ENCODE data around the gene KANK4. TPM values are rescaled to one million over a fixed set of nuclear protein-coding genes. Genes with fewer than 3 reads are reported as not detected.

The KANK4 gene
- polyA plus RNA-seq, 3 donors, result not detected

DNA sequence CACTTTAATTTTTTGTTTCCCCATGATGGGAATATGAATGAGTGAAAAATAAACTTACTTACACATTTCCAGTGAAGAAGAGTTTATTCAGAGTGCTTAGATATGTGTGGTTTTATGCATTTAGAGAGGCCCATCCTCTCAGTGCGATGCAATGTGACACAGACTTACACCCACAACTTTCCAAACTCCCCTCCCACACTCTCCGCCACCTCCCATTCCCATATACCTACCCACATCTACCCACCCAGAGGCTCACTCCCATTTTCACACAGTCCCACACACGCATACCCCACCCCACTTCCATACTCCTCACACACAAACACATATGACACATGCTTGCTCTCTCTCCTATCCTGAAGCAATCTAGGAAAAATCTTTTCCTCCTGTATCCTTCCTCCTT is 21.9 kb upstream of the KANK4 start:
- H3K4me3 Mint-ChIP-seq, result no peak overlapping the region
- Histone ChIP-seq H3K27me3 (ENCODE audit: control insufficient read depth in 2 of 2, insufficient read depth in 2 of 2, low read length in 2 of 2) (no peaks in the 10 kb centered on the region), H3K4me1 (ENCODE audit: control insufficient read depth in 1 of 2, insufficient read depth in 2 of 2, low read length in 2 of 2) (no peaks in the 10 kb centered on the region), H3K9ac (ENCODE audit: insufficient read depth, low read length, poor library complexity, severe bottlenecking) (no peak overlapping the region), H3K27ac (ENCODE audit: low read depth in 1 of 2, low read length in 2 of 2) (no peak overlapping the region), H3K4me3 (replicated peaks in 1 of 3; ENCODE audit: low read depth in 2 of 3, low read length in 3 of 3) (no peak overlapping the region), H3K4me2 (replicated peaks; ENCODE audit: extremely low read depth, low read length, poor library complexity, severe bottlenecking) (no peak overlapping the region), H3K36me3 (replicated peaks in 1 of 2; ENCODE audit: control insufficient read depth in 1 of 2, insufficient read depth in 2 of 2, low read length in 2 of 2) (no peaks in the 10 kb centered on the region), H4K20me1 (ENCODE audit: insufficient read depth, low read length) (no peaks in the 10 kb centered on the region), H3K79me2 (ENCODE audit: insufficient read depth, low read length) (no peaks in the 10 kb centered on the region), H2AFZ (ENCODE audit: insufficient read depth, low read depth, low read length, poor library complexity, severe bottlenecking) (no peak overlapping the region), H3K9me3 (replicated peaks in 1 of 2; ENCODE audit: control insufficient read depth in 1 of 2, insufficient read depth in 1 of 2, low read length in 2 of 2) (no peaks in the 10 kb centered on the region)
- H3K4me1 Mint-ChIP-seq, result no peaks in the 10 kb centered on the region
- TF ChIP-seq, protein P1, sequence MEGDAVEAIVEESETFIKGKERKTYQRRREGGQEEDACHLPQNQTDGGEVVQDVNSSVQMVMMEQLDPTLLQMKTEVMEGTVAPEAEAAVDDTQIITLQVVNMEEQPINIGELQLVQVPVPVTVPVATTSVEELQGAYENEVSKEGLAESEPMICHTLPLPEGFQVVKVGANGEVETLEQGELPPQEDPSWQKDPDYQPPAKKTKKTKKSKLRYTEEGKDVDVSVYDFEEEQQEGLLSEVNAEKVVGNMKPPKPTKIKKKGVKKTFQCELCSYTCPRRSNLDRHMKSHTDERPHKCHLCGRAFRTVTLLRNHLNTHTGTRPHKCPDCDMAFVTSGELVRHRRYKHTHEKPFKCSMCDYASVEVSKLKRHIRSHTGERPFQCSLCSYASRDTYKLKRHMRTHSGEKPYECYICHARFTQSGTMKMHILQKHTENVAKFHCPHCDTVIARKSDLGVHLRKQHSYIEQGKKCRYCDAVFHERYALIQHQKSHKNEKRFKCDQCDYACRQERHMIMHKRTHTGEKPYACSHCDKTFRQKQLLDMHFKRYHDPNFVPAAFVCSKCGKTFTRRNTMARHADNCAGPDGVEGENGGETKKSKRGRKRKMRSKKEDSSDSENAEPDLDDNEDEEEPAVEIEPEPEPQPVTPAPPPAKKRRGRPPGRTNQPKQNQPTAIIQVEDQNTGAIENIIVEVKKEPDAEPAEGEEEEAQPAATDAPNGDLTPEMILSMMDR (IDR thresholded peaks at IDR 0.05), result no peak
- no peak for DNase-seq
- 90% methylated on average over 2 of the region's 3 CpGs for WGBS (ENCODE audit: insufficient coverage)
- H3K36me3 Mint-ChIP-seq, result no peaks in the 10 kb centered on the region
- H3K27me3 Mint-ChIP-seq (ENCODE audit: low read depth in 3 of 3), result peaks cover 0 to 8% (median 4%) of the 10 kb centered on the region in 3 donors
- intact Hi-C loops (cut with micrococcal nuclease), result no loop called here
- H3K9me3 Mint-ChIP-seq, result peaks cover 0 to 2% (median 0%) of the 10 kb centered on the region in 7 donors
- H3K27ac Mint-ChIP-seq, result no peak overlapping the region

DNA sequence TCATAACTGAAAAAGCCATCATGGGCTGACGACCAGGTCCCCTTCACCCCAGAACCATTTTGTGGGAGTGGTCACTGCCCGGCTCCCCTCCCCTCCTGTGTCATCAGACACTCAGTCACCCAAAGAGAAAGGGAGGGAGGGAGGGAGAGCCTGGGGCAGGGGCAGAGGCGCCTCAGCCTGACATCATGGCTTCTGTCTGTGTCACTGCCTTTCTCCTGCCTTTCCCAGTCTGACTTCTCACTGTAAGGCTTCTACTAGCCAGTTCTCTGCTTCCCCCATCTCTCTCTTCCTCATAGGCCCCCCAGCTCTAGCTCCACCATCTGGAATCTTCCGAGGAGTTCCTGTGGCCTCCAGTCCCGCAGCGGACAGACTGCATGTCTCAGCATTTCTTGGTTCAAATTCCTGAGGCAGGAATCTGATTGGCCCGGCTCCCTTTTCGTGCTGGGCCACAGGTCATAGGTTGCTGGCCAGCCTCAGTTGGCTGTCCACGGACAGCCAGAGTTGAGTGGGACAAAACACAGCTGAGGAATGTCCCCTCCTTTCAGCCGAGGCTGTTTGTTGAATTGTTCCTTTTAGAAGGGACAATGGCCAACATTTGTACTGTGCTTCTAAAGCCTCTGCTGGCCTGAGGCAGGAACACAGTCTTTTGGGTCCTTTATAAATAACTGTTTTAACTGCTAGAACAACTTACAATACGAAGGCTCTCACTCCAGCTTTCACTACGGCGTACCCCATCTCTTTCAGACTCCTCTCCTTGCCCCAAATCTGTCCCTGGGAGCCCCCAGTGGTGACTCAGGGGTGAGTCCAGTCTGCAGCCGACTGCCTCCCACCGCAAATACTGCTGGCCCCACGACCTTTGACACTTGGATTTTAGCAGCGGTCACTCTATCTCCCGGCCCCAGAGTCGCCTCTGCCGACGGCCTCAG is 18.7 kb upstream of the KANK4 start:
- Mint-ChIP-seq H3K9me3 (peaks cover 0 to 3% (median 0%) of the 10 kb centered on the region in 7 donors), H3K27me3 (ENCODE audit: low read depth in 3 of 3) (peaks cover 0 to 6% (median 3%) of the 10 kb centered on the region in 3 donors), H3K4me3 (no peak overlapping the region), H3K27ac (no peak overlapping the region), H3K36me3 (no peaks in the 10 kb centered on the region), H3K4me1 (no peaks in the 10 kb centered on the region)
- H3K4me2 ChIP-seq (replicated peaks; ENCODE audit: extremely low read depth, low read length, poor library complexity, severe bottlenecking), result no peak overlapping the region
- WGBS (ENCODE audit: insufficient coverage), result 83% methylated on average over 14 of the region's 21 CpGs
- no peak overlapping the region for H3K9ac ChIP-seq (ENCODE audit: insufficient read depth, low read length, poor library complexity, severe bottlenecking)
- H3K27me3 ChIP-seq (ENCODE audit: control insufficient read depth in 2 of 2, insufficient read depth in 2 of 2, low read length in 2 of 2), result no peaks in the 10 kb centered on the region
- H3K4me3 ChIP-seq (replicated peaks in 1 of 3; ENCODE audit: low read depth in 2 of 3, low read length in 3 of 3), result no peak overlapping the region
- TF ChIP-seq, protein P1 (IDR thresholded peaks at IDR 0.05), result no peak
- H3K36me3 ChIP-seq (replicated peaks in 1 of 2; ENCODE audit: control insufficient read depth in 1 of 2, insufficient read depth in 2 of 2, low read length in 2 of 2), result no peaks in the 10 kb centered on the region
- intact Hi-C loops (cut with micrococcal nuclease), result no loop called here
- H3K9me3 ChIP-seq (replicated peaks in 1 of 2; ENCODE audit: control insufficient read depth in 1 of 2, insufficient read depth in 1 of 2, low read length in 2 of 2), result no peaks in the 10 kb centered on the region
- no peaks in the 10 kb centered on the region for H3K79me2 ChIP-seq (ENCODE audit: insufficient read depth, low read length)
- no peak overlapping the region for H3K27ac ChIP-seq (ENCODE audit: low read depth in 1 of 2, low read length in 2 of 2)
- no peaks in the 10 kb centered on the region for H4K20me1 ChIP-seq (ENCODE audit: insufficient read depth, low read length)
- no peaks in the 10 kb centered on the region for H3K4me1 ChIP-seq (ENCODE audit: control insufficient read depth in 1 of 2, insufficient read depth in 2 of 2, low read length in 2 of 2)
- DNase-seq, result no peak
- H2AFZ ChIP-seq (ENCODE audit: insufficient read depth, low read depth, low read length, poor library complexity, severe bottlenecking), result no peak overlapping the region
